Activated CD4-positive, alpha-beta T cell treated with anti-CD3 and anti-CD28 coated beads, Interleukin-2, amount 50 U/mL, for 48 hours (primary cell): ENCODE measurements around the gene JAZF1.
"Not testable (repeated sequence)": the region's sequence is repeated elsewhere in the genome, so short reads cannot be mapped to it uniquely, and the experiment has no call there.

ENCODE experiments used
- DNase-seq, 2 experiments: peaks; one replicate each; pipeline ENCODE4 v3.0.0-alpha.2; 2020

JAZF1 gene

GRCh38 chr7:27925573-27926201 is 254.9 kb downstream of the JAZF1 start:
- DNase-seq: no peak

DNA sequence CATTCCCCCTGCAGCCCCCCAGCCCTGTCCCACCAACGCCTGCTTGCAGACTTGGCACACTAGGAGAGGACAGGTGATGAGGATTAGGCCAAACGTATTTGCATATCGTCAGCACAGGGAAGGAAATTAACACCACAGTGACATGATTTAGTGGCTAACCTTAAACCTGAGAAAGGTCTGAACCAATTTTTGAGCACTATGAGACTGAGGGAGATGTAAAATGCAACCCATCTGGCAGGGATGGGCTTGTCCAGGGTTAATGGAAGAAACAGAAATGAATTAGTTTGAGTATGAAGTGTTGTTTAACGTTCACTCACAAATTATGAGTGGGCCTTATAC is 257.0 kb downstream of the JAZF1 start:
- DNase-seq: no peak

DNA sequence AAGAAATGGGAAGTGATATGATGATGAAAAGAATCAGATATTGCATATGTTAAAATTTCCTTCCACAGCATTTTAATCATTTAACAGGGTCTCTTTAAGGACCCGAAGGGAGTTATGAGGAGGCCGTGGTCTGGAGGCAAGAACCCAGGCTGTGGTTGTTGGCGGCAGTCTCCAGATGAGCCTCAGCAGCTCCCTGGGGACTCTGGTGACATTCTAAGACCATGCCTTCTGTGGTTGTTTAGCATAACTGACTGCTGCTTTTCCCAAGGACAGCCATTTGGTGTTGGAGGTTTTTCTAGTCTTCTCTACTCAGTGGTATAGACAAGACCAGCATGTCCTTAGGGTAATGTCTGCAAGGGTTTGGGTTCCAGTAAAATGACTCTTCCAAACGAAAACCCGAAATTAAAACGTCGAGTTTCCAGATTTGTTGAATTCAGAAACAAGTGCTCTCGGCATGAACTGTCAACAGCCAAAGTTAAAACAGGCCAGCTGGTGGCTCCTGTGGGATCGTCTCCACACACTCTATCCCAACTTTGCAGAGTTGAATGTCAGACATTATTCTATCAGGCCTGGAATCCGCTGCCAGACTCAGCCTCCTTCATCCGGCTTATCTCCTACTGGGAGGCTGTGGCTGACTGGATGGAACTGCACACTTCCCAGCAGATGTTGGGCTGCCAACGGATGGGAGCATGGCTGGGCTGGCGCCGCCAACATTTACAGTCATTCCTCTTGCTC is 257.5 kb downstream of the JAZF1 start:
- DNase-seq: no peak

GRCh38 chr7:27922389-27922788 is 258.2 kb downstream of the JAZF1 start:
- not testable (repeated sequence) for DNase-seq

DNA sequence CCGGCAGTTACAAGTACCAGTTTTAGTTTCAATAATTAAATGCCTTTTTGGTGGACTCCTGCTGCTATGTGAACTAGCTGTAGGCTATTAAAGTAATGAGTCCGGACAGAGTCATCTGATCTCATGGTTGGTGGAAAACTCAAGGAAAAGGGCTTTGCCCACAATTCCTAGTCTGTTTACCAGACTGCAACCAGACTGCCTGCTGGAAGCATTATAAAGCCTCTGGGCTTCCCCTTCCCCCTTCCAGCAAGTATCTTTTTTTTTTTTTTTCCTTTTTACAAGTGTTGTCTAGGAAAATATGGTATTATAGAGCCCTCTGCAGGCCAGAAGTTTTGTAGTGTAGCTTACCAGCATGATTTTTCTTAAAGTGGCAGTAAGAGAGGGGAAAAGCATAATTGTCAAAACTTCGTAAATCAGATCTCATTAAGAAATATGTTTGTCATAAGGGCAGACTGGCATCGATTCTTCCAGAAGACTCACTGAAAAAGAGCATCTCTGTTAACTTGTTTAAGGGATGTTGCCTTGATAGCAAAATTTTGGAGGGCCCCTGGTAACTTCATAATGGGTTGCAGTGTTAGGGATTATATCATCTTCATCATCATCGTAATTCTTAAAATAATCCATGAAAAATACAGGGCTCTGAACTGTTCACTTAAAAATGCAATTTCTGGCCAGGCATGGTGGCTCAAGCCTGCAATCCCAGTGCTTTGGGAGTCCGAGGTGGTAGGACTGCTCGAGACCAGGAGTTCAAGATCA is 259.3 kb downstream of the JAZF1 start:
- no peak for DNase-seq

- no peak for DNase-seq
Measured at GRCh38 chr7:27920281-27920946, 260.2 kb downstream of the JAZF1 start.

- DNase-seq: no peak
Measured at GRCh38 chr7:27918503-27918902, 262.1 kb downstream of the JAZF1 start.

- DNase-seq: no peak
Measured at GRCh38 chr7:27917774-27918314, 262.8 kb downstream of the JAZF1 start.

GRCh38 chr7:27917119-27917518 is 263.5 kb downstream of the JAZF1 start:
- DNase-seq: no peak

DNA sequence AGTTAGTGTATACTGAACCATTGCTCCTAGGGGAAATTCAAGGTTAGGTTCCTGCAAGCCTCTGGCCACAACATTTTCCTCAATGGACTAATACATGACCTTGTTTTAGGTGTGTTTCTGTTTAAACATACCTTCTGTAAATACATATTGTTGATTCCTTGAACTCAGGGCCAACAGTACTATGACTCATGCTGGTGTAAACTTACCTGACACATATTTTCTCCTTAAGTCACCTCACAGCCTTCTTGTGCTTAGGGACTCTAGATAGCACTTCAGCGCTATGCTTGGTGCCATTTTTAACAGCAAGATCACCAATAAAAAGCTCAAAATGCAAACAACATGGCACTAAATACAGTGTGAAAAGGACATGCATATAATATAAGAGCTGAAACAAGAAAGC is 264.2 kb downstream of the JAZF1 start:
- DNase-seq: no peak

- DNase-seq: no peak
Measured at GRCh38 chr7:27914409-27914808, 266.2 kb downstream of the JAZF1 start.

- no peak for DNase-seq
Measured at GRCh38 chr7:27912751-27913150, 267.8 kb downstream of the JAZF1 start.

GRCh38 chr7:27911920-27912319 is 268.7 kb downstream of the JAZF1 start:
- DNase-seq: no peak

DNA sequence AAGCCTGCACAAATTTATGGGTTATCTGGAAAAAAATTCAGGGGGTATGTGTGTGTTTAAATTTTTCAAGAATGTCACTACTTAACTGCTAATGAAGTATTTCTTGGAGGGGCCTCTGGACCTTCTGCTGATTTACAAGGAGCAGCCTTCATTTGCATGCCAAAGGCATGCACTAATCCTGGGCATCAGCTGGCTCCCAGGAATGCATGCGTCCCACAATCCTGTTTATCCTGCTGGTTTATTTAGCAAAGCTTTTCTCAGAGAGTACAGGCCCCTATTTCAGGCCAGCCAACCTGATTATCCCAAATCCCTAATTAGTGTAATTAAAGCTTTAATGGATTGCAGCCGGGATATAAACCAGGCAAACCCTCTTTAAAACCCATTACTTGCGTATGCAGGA is 270.3 kb downstream of the JAZF1 start:
- DNase-seq: no peak

DNA sequence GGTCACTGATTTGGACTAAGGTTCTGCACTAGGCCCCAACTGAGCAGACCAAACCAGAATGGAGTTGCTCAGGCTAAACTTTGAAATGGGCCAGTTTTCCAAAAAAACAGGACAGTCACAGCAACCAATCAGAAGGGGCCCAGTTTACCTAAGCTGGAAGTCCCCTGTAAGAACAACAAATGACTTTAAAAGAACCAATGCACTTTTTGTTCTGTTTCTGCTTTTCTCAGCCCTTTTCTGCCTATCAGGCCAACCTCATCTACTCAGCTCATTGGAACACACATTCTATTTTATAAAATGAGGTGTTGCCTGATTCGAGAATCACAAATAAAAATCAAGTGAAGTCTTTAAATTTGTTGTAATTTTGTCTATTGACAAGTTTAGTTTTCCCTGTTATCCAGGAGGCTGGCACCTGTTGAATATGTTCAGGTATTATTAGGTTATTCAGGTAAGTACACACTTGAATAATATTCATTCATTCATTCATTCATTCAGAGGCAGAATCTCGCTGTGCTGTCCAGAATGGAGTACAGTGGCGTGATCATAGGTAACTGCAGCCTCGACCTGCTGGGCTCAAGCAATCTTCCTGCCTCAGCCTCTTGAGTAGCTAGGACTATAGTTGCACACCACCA is 271.9 kb downstream of the JAZF1 start:
- DNase-seq: no peak

- DNase-seq: no peak
Measured at GRCh38 chr7:27906385-27907091, 274.1 kb downstream of the JAZF1 start.

GRCh38 chr7:27905951-27906350 is 274.6 kb downstream of the JAZF1 start:
- DNase-seq: no peak

DNA sequence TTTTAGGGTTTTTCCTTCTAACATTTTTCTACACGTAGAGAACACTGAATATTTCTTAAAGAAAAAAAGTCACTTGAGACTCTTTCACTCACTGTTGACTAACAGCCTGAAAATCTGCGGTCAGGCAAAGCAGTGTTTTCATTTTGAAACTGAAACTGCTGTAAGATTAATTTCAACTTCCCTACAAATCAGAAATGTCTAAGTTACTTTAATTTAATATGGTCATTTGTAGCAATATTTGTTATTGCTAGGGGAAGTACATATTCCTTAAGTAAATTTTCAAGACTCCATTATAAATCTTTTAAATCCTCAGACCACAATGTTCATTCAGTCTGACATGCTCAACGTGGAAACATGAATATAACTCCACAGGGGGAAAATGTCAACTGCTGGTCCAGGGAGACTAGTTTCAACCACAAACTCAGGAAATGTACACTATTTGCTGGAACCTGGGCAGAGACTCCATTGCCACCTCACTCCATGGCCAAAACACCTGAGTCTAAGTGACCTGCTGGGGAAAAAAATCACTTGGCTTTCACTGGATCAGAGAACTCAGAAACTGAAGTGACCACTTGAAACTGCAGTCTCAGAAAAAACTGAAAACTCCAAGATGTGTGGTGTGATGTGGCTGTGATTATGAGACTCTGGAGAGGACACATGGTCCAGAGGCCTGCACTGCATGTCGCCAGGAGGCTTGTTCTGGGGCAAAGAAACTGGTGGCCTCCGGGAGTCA is 279.4 kb downstream of the JAZF1 start:
- peak in 1 of 2 experiments; percentile 25 for DNase-seq

DNA sequence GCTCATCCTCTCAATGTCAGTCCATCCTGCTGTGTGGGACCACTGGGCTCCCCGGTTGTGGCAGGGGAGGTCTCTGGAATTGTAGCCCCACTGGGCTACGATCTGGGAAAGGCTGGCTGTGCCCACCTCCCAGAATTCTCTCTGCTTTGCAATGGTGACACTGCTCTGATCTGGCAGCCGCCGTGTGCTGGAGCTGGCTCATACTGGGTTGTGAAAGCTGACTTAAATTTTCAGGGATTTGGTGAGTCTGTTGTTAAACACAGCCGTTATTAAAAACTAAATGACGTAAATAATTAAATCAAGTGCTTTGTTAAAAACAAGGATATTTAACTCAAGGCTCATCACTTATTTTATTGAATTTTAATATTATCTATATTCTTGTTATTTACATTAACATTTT is 280.6 kb downstream of the JAZF1 start:
- no peak for DNase-seq

DNA sequence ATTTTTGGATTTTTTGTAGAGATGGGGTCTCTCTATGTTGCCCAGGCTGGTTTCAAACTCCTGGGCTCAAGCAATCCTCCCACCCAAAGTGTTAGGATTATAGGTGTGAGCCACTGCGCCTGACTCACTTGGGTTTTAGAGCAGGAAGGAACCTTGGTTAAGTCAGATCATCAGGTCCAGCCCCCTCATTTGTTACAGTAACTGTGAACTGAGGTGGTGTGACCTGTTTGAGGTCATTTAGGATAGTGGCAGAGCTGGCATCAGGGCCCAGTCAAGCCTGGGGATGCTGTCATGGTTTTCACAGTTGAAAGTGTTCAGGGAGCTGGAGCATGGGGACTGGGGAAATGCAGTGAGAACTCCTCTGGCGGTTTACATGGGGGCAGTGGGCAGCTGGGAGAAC is 281.0 kb downstream of the JAZF1 start:
- peak; percentile 7 to 16 for DNase-seq

DNA sequence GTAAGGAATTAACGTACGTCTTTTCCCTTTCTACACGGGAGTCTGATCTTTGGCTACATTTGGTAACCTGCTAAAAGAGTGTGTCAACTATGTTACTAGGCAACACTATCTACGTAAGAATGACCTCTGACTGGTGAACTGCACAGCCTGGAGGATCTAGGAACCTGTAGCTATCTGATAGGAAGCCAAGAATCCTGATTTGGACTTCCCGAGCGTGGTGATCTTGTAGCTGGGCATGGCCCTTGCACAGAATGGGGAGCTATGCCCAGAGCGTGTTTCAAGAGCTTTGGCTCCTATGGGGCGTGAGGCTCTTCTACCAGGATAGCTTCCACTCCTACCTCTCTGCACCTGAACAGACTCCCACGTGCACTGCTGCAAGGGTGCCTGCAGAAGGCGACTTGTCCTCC is 283.2 kb downstream of the JAZF1 start:
- DNase-seq: no peak
